ENCODE measurements around the gene HDLBP.

DNA sequence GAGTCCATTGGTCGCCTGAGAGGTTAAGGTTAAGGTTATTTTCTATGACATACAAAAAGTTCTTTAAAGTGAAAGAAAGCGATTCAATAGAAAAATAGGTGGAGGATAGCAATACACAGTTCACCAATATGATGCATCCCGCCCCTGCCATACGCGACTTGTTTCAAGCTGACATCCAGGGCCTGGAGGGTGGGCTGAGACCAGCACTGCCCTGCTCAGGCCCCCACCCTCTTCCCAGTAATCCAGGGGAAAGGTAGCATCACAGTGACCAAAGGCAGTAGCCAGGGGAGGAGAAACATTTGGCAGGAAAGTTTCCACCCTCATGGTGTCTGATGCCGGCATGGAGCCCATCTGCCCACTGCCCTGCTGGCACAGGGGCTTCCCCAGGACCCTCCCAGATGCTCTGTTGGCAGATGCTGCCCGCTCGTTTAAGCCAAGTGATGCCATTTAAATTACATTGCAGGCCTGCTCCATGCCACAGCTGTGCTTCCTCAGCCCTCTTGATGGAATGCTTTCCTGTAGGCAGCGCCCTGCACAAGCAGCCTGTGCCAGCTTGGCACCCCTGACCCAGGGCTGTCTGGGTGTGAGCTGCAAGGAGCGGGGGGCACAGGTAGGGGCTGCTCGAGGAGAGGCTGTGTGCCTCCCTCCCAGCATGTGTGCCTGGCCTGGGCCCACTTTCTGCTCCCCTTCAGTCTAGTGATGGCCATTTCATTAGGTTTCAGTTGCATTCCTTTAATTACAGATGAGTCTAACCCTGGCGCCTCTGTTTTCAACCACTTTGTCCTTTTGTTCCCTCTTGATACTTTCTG lies 137.7 kb downstream of the HDLBP start:
- TF ChIP-seq, protein P1, sequence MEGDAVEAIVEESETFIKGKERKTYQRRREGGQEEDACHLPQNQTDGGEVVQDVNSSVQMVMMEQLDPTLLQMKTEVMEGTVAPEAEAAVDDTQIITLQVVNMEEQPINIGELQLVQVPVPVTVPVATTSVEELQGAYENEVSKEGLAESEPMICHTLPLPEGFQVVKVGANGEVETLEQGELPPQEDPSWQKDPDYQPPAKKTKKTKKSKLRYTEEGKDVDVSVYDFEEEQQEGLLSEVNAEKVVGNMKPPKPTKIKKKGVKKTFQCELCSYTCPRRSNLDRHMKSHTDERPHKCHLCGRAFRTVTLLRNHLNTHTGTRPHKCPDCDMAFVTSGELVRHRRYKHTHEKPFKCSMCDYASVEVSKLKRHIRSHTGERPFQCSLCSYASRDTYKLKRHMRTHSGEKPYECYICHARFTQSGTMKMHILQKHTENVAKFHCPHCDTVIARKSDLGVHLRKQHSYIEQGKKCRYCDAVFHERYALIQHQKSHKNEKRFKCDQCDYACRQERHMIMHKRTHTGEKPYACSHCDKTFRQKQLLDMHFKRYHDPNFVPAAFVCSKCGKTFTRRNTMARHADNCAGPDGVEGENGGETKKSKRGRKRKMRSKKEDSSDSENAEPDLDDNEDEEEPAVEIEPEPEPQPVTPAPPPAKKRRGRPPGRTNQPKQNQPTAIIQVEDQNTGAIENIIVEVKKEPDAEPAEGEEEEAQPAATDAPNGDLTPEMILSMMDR (conservative IDR thresholded peaks at IDR 0.05), result no peak
- TF ChIP-seq EZH2 (IDR thresholded peaks at IDR 0.05; ENCODE audit: low read depth), result no peak

Measured in PC-9 (cell line).